Activated naive CD4-positive, alpha-beta T cell treated with anti-CD3 and anti-CD28 coated beads, Interleukin-2, amount 50 U/mL, for 16 hours (primary cell): ENCODE results near the gene LCLAT1.
"Not testable (repeated sequence)": the region's sequence is repeated elsewhere in the genome, so short reads cannot be mapped to it uniquely, and the experiment has no call there.

Experiments
- DNase-seq: peaks from one replicate; pipeline ENCODE4 v3.0.0-alpha.2; 2020

LCLAT1 gene

DNA sequence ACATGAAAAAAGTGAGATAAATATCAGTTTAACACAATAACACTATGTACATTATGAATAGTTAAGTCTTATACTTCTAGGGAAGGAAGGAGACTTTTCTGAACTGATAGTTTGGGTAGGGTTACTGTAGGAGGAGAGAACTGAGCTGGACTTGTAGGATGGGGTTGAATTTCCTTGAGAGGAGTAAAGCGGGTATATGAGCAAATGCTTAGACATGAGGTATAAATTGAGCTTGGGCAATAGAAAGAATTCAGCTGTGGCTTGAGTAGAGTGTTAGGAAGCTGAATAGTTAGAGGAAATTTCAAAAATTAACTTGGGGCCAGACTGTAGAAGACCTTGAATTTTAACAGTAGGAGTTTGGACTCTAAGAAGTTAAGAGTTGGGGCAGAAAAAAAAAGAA, 45.1 kb downstream of the LCLAT1 start:
- no peak for DNase-seq

DNA sequence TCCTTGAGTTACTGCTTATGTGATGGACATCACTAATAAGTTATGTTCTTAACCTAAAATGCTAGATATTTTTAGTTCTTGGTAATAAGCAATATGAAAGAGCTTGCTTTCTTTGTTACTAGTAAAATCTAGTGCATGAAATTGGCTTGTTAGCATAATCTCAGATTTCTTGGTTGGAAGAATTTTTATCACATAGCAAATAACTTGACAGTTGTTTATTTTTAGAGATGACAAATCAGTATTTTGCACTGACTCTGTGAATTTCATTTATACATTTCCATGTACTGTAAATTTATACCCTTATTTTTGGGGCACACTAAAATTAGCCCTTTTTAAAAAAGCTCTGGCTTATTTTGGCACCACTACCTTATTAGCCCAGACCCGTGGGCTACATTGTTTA, 45.6 kb downstream of the LCLAT1 start:
- no peak for DNase-seq

DNA sequence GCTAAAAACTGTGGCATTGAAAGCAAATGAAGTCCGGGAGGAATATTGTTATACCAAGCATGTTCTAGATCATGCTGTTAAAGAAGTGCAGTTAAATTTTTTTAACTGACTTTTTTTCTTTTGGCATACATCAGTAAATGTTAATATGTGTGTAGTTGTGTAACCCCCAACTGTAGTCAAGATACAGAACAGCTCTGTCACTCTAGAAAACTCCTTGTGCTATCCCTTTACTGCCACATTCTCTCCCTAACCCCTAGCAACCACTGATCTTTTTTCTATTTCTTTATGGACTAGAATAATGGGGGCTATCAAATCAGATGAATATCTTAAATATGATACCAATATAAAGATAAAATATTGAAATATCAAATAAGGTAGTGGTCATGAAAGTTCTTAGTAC, 46.4 kb downstream of the LCLAT1 start:
- DNase-seq, result no peak

DNA sequence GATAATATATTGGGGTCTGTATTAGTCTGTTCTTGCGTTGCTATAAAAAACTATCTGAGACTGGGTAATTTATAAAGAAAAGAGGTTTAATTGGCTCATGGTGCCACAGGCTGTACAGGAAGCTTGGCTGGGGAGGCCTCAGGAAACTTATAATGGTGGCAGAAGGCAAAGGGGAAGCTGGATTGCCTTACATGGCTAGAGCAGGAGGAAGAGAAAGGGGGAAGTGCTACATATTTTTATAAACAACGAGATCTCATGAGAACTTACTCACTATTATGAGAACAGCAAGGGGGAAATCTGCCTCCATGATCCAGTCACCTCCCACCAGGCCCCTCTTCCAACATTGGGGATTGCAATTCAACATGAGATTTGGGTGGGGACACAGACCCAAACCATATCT, 48.9 kb downstream of the LCLAT1 start:
- DNase-seq, result not testable (repeated sequence)

DNA sequence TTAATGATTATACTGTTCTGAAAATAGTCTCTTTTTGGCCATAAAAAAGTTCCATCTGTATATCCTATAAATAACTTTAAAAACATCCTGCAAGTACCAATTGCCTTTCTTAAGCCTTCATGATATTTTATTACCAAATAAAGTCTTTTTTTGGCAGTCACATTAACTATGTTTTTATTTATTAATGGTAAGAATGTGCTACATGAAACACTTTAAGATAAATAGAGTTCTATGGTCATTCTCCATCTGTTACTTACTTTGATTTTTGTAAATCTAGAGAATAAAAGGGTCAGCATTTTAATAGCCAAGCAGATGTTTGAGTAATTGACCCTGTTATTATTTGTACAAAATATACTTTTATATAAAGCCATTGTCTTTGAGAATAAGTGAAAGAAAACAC, 52.6 kb downstream of the LCLAT1 start:
- no peak for DNase-seq

DNA sequence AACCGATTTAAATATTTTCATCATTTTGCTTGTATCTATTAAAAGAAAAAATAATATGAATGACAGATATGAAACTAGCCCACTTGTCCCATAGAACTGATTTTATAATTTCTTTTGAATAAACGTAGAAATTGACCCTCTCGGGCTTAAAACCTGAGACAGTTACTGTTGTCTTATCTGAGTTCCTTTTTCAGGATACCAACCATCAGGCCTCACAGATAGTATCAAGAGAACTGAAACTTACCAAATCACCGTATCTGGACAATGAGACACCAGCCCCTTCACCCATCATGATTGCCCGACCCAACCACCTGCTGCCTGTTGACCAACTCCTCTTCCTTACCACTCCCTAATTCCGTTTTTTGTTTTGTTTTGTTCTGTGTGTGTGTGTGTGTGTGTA, 53.7 kb downstream of the LCLAT1 start:
- DNase-seq, result no peak

DNA sequence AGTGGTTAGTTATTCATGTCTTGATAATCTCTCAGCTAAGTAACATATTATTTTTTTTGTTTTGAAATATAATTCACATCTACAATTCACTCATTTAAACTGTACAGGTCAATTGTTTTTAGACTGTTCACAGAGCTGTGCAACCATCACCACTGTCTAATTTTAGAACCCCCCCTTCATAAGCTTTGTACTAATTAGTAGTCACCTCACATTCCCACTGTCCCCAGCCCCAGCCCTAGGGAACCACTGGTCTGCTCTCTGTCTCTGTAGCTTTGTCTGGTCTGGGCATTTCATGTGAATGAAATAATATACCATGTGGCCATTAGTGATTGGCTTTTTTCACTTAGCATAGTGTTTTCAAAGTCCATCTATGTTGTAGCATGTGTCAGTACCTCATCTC, 55.3 kb downstream of the LCLAT1 start:
- DNase-seq, result no peak

DNA sequence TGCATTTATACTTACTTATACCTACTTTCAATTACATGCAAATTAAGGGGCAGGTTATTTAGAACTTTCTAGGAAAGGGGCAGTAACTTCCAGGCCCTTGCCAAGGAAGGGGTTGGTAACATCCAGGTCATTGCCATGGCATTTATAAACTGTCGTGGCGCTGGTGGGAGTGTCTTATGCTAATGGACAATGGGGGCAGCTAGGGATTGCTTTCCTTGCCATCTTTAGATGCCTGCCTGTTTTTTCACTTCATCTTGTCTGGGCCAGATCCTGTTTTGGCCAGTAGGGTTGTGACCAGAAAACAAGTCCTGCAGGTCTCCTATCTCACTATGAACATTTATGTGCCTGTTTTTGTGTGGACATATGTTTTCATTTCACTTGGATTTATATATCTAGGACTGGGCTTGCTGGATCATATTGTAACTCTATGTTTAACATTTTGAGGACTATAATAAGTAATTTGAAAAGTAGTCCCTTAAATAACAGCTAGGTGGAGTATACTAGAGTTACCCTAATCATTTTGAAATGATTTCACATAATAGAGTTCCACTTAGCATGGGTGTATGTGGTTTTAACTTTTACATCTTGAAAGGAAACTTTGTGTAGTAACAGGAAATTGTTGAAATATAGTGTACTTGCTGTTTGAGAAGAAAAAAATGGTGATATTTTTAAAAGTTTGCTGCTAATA, 56.1 kb downstream of the LCLAT1 start:
- DNase-seq, result no peak

DNA sequence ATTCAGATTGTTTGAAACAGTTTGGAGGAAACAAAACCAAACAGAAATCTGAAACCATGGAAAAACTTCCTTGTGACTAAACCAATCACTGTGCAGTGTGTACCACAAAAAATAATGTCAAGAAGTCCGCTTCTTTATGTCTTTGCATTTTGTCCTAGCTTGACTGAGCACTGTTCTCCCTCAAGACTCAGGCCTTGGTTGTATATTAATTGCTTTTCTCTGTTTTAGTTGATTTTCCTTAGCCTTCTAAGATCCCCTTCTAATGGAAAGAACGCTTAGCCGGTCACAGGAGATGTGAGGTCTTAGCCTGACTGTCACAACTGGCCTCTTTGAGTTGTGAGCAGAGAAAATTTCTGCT, 56.6 kb downstream of the LCLAT1 start:
- DNase-seq, result no peak

DNA sequence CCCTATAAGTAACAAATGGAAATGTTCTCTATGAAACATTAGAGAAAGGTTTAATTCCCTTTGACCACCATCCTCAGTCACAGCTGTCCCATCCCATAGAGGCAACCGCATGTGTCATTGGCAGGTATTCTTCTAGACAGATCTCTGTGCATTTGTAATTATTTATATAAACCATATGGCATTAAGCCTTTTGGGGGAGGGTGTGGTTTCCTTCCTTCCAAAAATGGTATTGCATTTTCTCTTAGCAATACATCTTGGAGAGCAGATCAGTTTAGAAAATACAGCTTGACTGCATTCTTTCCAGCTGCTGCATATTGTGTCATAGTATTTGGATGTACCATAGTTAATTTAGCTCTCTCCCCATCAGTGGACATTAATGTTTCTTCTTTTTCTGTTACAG, 57.7 kb downstream of the LCLAT1 start:
- DNase-seq, result no peak

DNA sequence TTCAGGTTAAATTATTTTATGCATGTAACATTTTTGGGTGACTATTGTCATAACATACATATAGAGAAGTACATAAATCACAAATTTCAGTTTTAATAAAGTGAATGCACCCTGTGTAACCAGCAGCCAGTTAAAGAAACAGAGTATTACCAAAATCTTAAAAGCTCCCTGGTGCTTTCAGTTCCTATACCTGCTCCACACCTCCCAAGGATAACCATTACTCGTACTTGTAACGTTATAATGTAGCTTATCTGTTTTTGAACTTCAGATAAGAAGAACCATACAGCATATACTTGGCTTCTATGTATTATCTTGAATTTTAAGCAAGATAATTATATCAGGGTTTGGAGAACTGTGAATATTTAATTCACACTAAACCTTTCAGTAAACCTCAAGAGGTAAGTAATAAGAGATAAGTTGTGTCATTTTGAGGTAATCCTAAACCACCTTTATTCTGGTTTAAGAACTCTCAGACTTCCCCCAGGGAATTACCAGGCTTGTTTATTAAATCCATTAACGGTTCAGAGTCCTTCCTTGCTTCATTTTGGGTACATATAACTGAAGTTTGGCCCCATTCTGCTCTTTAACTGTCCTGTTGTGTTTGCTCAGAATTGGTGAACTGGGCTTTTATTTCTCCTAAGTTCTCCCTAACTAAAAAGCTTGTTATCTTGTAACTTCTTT, 58.6 kb downstream of the LCLAT1 start:
- no peak for DNase-seq

DNA sequence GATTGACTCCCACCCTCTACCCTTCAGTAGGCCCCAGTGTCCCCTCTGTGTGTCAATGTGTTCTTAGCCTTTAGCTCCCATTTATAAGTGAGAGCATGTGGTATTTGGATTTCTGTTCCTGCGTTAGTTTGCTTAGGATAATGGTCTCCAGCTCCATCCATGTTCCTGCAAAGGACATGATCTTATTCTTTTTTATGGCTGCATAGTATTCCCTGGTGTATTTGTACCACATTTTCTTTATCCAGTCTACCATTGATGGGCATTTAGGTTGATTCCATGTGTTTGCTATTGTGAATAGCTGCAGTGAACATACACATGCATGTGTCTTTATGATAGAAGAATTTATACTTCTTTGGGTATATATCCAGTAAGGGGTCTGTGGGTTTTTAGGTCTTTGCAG, 60.4 kb downstream of the LCLAT1 start:
- DNase-seq, result not testable (repeated sequence)

DNA sequence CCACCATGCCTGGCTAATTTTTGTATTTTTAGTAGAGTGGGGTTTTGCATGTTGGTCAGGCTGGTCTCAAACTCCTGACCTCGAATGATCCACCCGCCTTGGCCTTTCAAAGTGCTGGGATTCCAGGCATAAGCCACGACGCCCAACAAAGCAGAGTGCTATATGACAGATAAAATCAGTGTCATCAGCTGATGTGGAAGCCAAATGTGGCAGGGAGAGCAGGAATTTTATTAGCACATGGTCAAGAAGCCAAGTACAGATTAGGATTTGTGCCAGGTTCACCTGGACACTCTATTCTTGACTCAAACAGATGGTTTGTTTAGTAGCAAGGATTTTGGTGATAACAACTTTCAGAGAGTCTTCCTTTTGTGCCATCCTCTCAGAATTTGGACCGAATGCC, 62.7 kb downstream of the LCLAT1 start:
- DNase-seq, result no peak

DNA sequence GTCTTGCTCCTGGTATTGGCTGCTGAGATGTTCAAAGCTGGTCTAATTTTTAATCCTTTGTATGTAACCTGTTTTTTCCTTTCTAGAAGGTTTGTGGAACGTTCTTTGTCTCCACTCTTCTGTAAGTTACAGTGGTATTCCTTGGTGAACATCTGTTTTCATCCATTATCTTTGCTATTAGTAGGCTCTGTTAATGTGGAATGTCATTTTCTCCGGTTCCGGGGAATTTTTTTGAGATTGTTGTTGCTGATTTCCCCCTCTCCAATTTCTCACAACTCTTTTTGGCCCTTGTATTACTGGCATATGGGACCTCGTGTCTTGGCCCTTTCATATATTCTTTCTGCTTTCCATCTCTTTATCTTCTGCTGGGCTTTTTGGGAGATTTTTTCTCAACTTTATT, 63.4 kb downstream of the LCLAT1 start:
- DNase-seq, result no peak

DNA sequence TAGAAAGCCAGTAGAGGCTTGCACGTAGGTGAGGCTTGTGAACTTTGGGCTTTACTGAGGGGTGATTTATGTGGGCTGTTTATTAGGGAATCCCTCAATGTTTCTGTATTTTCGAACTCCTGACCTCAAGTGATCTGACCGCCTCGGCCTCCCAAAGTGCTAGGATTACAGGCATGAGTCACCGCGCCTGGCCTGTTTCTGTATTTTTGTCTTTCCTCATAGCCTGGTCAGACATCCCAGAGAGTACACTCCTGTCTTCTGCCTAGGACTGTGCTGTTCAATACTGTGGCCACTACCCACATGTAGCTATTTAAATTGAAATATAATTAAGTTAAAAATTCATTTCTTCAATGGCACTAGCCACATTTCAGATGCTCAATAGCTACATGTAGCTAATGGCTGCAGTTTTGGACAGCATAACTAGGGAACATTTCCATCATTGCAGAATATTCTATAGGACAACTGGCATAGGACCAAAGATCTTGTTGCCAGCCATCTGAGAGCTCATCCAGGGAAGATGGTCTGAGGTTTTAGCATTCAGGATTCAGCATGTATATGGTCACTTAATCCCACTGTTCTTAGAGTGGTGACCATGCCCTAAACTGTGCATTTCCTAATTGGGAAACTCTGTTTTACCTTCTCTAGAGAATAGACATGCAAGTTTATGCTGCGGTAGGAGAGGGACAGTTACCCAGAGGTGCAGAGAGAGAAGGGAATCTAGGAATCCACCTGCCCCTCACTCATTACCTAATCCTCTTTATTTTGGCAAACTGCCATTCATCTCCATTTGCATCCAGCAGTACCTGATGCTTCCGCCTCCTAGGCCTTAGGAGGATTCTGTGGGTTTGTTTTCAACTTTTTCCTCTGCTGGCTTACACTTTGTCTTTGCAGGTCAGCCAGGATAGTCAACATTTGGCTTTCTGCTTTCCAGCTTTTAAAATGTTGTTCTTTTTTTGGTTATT, 64.4 kb downstream of the LCLAT1 start:
- no peak for DNase-seq

DNA sequence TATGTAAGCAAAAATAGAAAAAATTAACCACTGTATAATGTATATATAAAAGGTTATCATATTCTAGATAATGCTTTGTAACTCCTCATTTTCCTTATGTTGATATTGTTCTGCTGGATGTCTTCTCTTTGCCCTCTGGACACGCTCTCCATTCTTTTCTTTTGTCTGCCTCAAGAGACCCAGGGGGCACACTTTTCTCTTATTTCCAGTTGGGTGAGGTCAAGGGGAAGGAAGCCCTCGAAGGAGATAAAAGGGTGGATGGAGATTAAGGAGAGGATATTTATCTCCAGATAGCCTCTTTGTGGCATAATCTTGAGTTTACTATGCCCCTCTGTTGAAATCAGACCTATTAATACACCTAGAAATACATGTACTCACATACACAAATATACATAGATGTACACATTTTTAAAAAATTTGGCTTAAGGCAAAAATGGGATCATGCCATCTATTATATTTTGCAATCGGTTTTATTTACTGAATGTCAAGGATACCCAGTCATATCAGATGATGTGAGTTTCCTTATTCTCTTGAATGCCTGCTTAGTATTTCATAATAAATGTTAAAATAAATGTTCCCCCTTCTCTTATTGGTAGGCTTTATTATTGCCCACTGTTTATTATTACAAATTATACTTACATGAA, 65.3 kb downstream of the LCLAT1 start:
- no peak for DNase-seq

DNA sequence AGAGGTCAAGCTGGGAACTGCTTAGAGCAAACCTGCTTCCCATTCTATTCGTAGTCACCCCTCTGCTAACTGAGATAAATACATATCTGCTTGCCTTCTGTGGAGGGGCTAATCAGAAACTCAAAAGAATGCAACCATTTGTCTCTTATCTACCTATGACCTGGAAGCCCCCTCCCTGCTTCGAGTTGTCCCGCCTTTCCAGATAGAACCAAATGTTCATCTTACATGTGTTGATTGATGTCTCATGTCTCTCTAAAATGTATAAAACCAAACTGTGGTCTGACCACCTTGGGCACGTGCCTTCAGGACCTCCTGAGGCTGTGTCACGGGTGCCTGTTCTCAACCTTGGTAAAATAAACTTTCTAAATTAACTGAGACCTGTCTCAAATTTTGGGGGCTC, 66.6 kb downstream of the LCLAT1 start:
- DNase-seq, result not testable (repeated sequence)

DNA sequence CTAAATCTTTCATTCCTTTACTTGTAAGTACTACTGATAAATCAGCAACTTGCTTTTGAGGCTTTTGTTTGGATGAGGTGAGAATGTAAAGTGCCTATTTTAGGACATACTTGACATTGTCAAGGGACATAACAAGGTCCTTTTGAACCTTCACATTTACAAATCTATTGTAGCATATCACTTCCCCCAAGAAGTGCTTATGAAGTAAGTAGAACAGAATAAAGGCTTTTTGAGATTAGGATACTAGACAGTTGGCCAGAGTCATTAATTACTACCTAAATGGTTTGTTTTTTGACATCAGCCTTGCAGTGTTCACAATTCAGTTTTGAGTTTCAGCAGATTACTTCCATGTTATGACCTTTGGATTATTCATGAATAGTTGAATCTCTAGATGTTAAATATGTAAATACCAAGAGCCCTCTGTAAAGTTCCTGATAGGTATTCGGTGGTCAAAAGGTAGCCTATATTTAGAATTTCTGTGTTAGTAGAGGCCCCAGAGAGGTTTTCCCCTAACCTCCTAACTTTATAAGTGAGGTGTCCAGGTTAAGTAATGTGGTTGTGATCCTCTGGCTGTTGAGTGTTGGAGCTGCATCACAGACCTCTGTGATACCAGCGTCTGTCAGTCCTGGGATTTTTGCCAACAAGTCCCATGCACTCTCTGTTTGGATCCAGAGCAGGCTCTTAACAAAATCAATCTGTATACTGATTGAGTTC, 67.2 kb downstream of the LCLAT1 start:
- DNase-seq, result no peak

DNA sequence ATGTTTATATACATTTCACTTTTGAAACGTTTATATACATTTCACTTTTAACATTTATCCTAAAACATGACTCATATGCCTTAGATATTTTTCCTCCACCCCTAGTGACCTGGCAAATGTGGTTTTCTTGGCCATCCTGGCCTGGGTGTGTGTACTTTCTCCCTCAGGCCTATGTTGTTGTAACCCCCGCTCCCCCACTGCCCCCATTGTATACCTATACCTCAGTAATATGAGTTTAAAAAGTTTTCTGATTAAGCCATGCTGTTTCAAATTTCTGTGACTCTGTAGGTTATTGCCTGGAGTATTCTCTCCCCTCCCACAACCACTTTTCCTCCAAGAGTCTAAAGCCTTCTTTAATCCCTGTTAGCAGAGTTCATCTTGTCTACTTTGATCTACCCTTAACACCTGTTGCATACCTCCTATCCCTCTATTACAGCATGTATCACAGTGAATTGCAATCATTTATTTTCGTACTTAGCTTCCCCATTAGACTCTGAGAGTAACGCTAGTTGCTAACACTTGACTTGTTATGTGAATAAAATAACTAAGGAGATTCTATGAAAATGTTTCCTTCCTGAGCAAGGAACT, 67.9 kb downstream of the LCLAT1 start:
- DNase-seq, result no peak

DNA sequence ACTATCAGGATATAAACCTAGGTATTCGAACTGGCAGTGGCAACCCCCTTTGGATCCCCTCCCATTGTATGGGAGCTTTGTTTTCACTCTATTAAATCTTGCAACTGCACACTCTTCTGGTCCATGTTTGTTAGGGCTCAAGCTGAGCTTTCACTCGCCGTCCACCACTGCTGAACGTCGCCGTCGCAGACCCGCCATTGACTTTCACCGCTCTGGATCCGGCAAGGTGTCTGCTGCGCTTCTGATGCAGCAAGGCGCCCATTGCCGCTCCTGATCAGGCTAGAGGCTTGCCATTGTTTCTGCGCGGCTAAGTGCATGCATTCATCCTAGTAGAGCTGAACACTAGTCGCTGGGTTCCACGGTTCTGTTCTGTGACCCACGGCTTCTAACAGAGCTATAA, 69.1 kb downstream of the LCLAT1 start:
- DNase-seq, result no peak

DNA sequence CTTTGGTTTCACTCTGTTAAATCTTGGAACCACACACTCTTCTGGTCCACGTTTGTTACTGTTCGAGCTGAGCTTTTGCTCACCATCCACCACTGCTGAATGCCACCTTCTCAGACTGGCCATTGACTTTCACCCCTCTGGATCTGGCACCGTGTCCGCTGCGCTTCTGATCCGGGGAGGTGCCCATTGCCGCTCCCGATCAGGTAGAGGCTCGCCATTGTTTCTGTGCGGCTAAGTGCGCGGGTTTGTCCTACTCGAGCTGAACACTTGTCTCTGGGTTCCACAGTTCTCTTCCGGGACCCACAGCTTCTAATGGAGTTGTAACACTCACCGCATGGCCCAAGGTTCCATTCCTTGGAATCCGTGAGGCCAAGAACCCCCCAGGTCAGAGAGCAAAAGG, 72.8 kb downstream of the LCLAT1 start:
- no peak for DNase-seq

DNA sequence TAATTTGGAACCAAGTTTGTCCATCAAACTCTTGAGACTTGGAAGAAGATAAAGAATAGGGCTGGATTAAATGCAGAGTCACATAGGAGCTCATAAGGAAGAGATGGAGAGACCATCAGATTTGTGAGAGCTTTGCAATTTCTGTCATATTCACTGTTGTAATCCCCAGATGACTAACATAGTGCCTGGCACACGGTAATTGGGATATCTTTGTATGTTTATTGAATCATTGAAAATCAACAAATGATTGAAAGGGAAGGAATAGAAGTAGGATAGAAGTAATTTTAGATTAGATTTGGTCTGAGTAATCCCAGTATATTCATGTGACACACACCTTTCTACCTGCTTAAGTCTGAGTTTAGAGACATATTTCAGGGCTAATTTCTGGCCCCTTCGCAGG, 75.4 kb downstream of the LCLAT1 start:
- no peak for DNase-seq
